GM12874 (cell line): ENCODE results near the gene FZD10.

Experiments used
- TF ChIP-seq, protein P1 (sequence below): IDR thresholded peaks from 2 replicates; pipeline ENCODE4 v1.5.1; 2011; ENCODE audit warnings: low read depth, mild to moderate bottlenecking, control low read depth, low read length, moderate library complexity; ENCODE audit not compliant: insufficient read depth

The FZD10 gene

GRCh38 chr12:130164936-130165335, 2.7 kb downstream of the FZD10 start:
- TF ChIP-seq, protein P1, sequence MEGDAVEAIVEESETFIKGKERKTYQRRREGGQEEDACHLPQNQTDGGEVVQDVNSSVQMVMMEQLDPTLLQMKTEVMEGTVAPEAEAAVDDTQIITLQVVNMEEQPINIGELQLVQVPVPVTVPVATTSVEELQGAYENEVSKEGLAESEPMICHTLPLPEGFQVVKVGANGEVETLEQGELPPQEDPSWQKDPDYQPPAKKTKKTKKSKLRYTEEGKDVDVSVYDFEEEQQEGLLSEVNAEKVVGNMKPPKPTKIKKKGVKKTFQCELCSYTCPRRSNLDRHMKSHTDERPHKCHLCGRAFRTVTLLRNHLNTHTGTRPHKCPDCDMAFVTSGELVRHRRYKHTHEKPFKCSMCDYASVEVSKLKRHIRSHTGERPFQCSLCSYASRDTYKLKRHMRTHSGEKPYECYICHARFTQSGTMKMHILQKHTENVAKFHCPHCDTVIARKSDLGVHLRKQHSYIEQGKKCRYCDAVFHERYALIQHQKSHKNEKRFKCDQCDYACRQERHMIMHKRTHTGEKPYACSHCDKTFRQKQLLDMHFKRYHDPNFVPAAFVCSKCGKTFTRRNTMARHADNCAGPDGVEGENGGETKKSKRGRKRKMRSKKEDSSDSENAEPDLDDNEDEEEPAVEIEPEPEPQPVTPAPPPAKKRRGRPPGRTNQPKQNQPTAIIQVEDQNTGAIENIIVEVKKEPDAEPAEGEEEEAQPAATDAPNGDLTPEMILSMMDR: no peak

- TF ChIP-seq, protein P1: no peak
These were observed 4.0 kb downstream of the FZD10 start for GRCh38 chr12:130166306-130166705.

GRCh38 chr12:130167537-130167936, 5.3 kb downstream of the FZD10 start:
- TF ChIP-seq, protein P1: no peak

DNA sequence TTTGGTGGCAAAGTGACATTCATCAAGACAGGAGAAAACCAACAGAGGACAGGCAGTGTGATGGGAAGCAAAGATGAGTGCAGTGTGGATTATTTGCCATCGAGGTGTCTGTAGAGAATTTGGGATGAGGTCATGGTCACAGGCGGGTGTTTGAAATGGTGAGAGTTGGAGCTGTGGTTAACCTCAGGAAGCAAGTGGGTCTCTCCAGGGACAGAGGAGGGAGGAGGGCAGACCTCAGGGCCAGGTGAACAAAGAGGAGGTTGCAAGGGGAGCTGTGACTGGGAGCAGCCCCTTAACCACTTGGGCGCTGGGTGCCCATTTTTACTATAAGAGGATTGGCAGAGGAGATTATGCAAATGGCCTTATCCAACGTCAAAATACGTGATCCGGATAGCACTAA, 7.0 kb downstream of the FZD10 start:
- TF ChIP-seq, protein P1: no peak

DNA sequence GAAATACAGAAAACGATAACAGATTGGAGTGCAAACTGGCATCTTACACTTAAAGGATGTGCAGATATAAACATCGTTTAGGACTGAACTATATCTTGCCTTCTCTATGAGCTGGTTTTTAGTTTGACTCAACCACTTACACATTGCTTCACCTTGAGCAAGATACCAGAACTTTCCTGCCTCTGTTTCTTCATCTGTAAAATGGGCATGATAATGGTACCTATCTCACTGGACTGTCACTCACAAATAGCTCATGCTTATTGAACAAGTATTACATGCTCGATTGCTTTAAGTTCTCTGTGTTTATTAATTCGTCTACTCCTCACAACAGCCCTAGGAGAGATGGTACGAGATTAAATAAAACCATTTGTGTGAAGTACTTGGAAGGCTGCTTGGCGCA, 7.7 kb downstream of the FZD10 start:
- TF ChIP-seq, protein P1: no peak

- TF ChIP-seq, protein P1: no peak
These were observed 8.3 kb downstream of the FZD10 start for GRCh38 chr12:130170611-130171010.

- TF ChIP-seq, protein P1: no peak
These were observed 15.5 kb downstream of the FZD10 start for GRCh38 chr12:130177635-130178242.
